Measurements from ENCODE around the gene SLC27A2. TPM values are rescaled to one million over a fixed set of nuclear protein-coding genes. Genes with fewer than 3 reads are reported as not detected.
A peak's percentile ranks its signal among the peaks of the same experiment; 100 is the strongest.

The SLC27A2 gene
- total RNA-seq, 2 donors from 2014 or later, result 35.6 to 55.7 TPM

DNA sequence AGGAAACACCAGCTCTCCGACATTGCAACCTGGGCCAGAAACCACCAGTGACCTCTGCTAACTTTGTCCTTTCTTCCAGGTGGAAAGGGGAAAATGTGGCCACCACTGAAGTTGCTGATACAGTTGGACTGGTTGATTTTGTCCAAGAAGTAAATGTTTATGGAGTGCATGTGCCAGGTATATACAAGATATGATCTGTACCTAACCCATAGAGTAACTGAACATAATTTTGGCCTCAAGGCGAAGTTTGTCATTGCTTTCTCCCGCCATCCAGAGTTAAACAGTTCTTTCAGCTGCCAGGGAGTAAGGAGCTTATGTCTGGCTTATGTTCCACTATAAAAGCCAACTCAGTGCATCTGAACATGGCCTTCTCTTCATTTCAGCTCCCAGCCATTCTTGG, 46.9 kb downstream of the SLC27A2 start:
- H3K27ac ChIP-seq, result no peak overlapping the region
- no peaks in the 10 kb centered on the region for H3K36me3 ChIP-seq
- no peaks in the 10 kb centered on the region for H3K27me3 ChIP-seq
- no peak overlapping the region for H3K9ac ChIP-seq (ENCODE audit: low read depth in 2 of 2, low read length in 2 of 2)
- H3K4me3 ChIP-seq, result no peak overlapping the region
- H3K9me3 ChIP-seq, result no peaks in the 10 kb centered on the region
- intact Hi-C loops (cut with DNase I), result no loop called here
- TF ChIP-seq, protein P1, sequence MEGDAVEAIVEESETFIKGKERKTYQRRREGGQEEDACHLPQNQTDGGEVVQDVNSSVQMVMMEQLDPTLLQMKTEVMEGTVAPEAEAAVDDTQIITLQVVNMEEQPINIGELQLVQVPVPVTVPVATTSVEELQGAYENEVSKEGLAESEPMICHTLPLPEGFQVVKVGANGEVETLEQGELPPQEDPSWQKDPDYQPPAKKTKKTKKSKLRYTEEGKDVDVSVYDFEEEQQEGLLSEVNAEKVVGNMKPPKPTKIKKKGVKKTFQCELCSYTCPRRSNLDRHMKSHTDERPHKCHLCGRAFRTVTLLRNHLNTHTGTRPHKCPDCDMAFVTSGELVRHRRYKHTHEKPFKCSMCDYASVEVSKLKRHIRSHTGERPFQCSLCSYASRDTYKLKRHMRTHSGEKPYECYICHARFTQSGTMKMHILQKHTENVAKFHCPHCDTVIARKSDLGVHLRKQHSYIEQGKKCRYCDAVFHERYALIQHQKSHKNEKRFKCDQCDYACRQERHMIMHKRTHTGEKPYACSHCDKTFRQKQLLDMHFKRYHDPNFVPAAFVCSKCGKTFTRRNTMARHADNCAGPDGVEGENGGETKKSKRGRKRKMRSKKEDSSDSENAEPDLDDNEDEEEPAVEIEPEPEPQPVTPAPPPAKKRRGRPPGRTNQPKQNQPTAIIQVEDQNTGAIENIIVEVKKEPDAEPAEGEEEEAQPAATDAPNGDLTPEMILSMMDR (IDR thresholded peaks at IDR 0.05), result no peak
- no peaks in the 10 kb centered on the region for H3K4me1 ChIP-seq
- DNase-seq, result no peak

DNA sequence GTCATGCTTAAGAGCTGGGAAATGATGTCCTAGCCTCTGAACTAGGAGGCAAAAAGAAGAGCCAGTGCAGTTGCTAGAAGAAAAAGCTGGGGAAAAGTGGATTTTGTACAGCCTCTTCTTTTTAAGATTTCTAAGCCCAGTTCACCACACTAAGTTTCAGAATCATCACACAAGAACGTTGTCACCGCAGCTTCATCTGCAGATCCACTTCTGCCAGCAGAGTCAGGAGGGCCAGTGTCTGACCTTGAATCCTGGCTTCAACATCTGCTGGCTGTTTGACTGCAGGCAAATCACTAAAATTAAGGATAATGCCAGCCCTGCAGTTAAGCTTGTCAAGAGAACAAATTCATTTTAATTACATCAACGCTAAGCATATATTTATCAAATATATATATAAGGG, 47.3 kb downstream of the SLC27A2 start:
- Histone ChIP-seq H3K36me3 (no peaks in the 10 kb centered on the region), H3K9me3 (no peaks in the 10 kb centered on the region), H3K4me3 (no peak overlapping the region), H3K27me3 (no peaks in the 10 kb centered on the region), H3K4me1 (no peaks in the 10 kb centered on the region), H3K27ac (no peak overlapping the region), H3K9ac (ENCODE audit: low read depth in 2 of 2, low read length in 2 of 2) (no peak overlapping the region)
- intact Hi-C loops (cut with DNase I), result no loop called here
- DNase-seq, result no peak
- TF ChIP-seq, protein P1 (IDR thresholded peaks at IDR 0.05), result no peak

DNA sequence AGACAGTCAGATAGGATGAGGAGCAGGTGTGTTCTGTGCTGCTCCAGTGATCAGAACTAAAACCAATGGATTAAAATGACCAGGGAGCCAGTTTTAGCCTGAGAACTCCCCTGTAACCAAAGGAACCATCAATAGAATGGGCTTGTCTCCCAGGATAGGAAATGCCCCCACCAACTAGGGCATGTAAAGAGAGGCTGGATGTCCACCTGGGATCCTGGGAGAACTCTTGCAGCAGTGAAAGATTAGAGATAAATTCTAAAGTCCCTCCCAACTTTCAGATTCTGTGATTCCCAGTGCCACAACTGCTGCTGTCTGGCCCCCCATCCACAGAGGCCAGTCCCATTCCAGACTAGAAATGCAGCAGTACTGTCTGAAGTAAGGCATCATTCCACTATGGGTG, 49.8 kb downstream of the SLC27A2 start:
- H3K36me3 ChIP-seq, result no peaks in the 10 kb centered on the region
- TF ChIP-seq, protein P1 (IDR thresholded peaks at IDR 0.05), result no peak
- intact Hi-C loops (cut with DNase I), result no loop called here
- H3K27me3 ChIP-seq, result no peaks in the 10 kb centered on the region
- DNase-seq, result no peak
- H3K4me3 ChIP-seq, result no peak overlapping the region
- H3K27ac ChIP-seq, result no peak overlapping the region
- no peaks in the 10 kb centered on the region for H3K4me1 ChIP-seq
- H3K9me3 ChIP-seq, result no peaks in the 10 kb centered on the region
- H3K9ac ChIP-seq (ENCODE audit: low read depth in 2 of 2, low read length in 2 of 2), result no peak overlapping the region

DNA sequence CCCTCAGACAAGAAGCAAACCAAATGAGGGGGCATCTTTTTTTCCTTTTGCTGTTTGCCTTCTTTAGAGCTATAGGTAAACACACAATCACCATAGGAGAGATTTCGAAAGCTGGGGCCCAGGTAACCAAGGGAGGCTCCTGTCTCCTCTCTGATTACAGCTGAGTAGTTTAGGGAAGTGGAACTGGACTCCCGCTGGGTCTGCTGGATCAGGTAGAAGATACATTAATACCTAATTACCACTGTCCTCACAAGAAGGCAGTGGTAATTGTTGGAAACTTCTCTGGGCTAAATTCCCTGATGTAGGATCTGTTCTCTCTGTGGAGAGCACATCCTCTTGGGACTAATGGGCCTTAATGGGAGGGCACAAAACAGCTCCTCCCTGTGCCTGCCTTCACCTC, 50.8 kb downstream of the SLC27A2 start:
- Histone ChIP-seq H3K9me3 (no peaks in the 10 kb centered on the region), H3K27ac (peak overlapping the region; percentile 51), H3K4me3 (no peak overlapping the region), H3K27me3 (no peaks in the 10 kb centered on the region), H3K9ac (ENCODE audit: low read depth in 2 of 2, low read length in 2 of 2) (no peak overlapping the region), H3K4me1 (no peaks in the 10 kb centered on the region), H3K36me3 (no peaks in the 10 kb centered on the region)
- intact Hi-C loops (cut with DNase I), result no loop called here
- TF ChIP-seq, protein P1 (IDR thresholded peaks at IDR 0.05), result no peak
- no peak for DNase-seq

DNA sequence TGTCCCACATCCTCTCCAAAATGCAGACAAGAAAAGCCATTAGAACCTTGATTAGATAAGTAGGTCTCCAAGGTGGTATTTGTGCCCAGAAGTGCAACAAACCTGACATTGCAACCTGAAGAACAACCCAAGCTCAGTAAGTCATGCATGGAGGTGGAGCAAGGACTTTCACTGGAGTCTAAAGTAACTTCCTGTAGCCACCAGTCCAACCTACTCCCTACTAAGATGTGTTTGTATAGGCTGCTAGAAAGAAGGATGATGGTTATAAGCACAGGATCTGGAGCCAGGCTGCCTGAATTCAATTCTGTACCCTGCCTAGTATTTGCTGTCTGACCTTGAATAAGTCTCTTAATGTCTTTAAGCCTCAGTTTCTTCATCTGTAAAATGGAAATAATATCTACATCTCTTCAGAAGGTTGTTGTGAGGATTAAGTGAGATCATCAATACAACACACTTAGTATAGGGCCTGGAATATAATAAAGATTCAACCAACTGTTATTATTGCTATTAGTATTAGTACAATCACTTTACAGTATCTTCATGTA, 51.3 kb downstream of the SLC27A2 start:
- H3K27me3 ChIP-seq, result no peaks in the 10 kb centered on the region
- peak overlapping the region; percentile 51 for H3K27ac ChIP-seq
- no peaks in the 10 kb centered on the region for H3K4me1 ChIP-seq
- H3K9ac ChIP-seq (ENCODE audit: low read depth in 2 of 2, low read length in 2 of 2), result no peak overlapping the region
- TF ChIP-seq, protein P1 (IDR thresholded peaks at IDR 0.05), result no peak
- DNase-seq, result no peak
- H3K36me3 ChIP-seq, result no peaks in the 10 kb centered on the region
- intact Hi-C loops (cut with DNase I), result no loop called here
- H3K9me3 ChIP-seq, result no peaks in the 10 kb centered on the region
- no peak overlapping the region for H3K4me3 ChIP-seq
